Stimulated activated CD4-positive, alpha-beta T cell treated with anti-CD3 and anti-CD28 coated beads, Interleukin-2, amount 100 ng/mL, for 4 hours (primary cell): ENCODE data around the gene LCN9.
"Not testable (repeated sequence)": the region's sequence is repeated elsewhere in the genome, so short reads cannot be mapped to it uniquely, and the experiment has no call there.

ENCODE experiments used
- DNase-seq: peaks from one replicate; pipeline ENCODE4 v3.0.0-alpha.2; 2020; ENCODE audit warnings: low read depth

Gene LCN9

DNA sequence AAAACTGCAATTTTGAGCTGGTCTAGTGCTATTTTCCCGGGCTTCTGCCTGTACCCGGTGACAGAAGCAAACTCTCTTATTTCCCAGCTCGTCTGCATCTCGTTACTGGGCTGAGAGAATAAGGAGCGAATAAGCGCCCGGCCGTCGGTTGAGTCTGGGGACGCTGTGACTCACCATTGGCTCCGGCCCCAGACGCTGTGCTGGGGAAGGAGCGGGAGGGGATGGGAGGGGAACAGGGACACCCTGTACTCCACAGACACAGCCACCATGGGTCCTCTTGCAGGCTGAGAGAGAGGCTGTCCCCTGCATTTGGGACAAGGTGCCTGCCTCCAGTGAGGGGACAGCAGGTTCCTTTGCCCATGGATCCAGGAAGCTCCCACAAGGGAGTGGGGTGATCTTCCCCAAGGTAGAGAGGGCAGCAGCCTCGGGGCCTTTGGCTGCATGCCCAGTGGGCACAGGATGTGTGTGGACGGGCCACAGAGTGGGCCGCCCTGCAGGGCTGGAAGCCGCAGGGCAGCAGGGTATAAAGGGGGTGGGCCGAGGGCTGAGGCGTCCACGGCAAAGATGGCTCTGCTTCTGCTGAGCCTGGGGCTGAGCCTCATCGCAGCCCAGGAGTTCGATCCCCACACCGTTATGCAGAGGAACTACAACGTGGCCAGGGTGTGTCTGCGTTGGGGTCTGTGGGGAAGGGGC is at the start of gene LCN9:
Gene LCN9, plus strand, starts transcription at position 552 of the 693 bp plus-strand sequence. Its CDS starts 13 bp downstream, at position 565.
- DNase-seq: no peak

- no peak for DNase-seq
Measured at GRCh38 chr9:135613946-135614805, 48.9 kb upstream of the LCN9 start.

DNA sequence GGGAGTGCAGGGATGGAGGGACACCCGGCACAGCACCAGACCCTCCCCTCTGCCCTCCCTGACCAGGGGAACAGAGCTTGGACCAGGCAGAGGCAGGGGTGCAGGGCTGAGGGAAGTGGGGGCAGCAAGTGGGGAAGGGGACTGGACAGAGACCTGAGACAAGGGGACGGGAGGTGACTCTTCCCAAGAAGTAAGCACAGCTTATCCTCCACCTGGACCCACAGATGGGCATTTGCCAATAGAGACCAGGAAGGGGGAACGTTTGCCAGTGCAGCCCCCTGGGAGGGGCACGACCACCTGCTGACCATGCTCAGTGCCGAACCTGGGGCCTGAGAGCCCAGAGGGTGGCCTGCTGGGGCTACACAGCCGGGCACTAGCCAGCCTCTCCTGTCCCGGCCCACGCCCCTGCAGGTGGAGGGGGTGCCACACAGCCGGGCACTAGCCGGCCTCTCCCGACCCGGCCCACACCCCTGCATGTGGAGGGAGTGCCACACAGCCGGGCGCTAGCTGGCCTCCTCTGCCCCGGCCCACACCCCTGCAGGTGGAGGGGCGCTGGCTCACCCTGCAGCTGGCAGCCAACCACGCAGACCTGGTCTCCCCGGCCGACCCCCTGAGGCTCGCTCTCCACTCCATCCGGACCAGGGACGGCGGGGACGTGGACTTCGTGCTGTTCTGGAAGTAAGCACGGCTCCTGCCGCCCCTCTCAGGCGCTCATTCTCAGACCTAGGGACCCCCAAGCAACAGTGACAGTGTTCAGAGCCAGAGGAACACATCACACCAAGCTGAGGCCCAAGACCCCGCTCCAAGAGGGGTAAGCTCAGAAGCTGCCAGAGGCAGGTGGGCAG is 48.1 kb upstream of the LCN9 start:
- no peak for DNase-seq

DNA sequence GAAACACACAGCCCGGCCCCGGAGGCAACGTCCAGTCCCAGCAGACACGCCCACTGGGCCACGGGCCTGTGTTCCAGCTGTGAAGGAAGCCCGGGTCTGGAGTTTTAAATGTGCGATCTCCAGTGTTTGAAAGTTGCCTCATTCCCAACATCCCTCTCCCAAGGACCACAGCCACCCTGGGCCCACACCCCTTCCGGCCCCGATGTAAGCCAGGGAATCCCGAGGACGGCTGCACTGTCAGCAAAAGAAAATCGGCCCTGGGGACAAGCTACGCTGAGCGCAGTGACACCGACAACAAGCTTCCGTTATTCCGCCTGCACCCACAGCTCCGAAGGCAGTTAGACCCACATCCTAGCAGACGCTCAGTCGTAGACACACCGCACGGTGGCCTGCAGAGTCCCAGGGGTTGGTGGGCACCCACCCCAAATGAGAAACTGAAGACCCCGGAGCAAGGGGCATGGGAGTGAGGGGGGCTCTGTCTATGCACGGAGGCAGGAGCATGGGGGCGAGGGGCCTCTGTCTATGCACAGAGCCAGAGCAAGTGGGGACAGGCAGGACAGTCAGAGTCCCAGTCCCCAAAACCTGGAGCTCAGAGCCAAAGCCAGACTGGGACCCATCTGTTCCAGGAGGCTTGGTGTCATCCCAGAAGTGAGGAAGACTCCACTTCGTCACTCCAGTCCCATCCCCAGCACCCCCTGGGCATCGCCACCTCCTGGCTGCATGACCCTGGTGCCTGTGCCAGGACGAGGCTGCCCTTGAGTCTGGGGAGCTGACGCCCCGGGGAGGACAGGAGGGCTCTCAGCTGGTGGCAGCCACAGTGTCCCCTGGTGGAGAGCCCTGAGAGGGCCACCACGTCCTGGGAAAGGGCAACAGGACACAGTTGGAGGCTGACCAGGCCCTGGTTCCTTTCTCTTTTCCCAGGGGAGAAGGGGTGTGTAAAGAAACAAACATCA is 47.2 kb upstream of the LCN9 start:
- no peak for DNase-seq

- no peak for DNase-seq
Measured at GRCh38 chr9:135616619-135617537, 46.2 kb upstream of the LCN9 start.

DNA sequence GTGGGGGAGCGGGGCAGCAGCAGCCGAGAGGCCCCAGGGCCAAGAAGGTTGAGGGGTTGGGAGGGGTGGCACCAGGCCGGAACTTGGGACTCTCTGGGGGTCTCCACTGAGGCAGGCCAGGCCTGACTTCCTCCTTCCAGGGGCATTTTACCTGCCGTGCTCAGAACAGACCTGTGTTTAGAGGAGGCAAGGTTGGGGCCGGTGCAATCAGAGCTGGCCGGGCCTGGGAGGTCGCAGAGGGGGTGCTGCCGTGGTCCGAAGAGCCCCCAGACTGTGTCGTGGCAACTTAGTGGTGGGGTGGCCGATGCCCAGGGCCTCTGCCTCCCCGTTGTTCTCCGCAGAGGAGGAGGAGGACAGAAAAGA is 45.6 kb upstream of the LCN9 start:
- DNase-seq: no peak

GRCh38 chr9:135617991-135618411 is 45.1 kb upstream of the LCN9 start:
- no peak for DNase-seq

DNA sequence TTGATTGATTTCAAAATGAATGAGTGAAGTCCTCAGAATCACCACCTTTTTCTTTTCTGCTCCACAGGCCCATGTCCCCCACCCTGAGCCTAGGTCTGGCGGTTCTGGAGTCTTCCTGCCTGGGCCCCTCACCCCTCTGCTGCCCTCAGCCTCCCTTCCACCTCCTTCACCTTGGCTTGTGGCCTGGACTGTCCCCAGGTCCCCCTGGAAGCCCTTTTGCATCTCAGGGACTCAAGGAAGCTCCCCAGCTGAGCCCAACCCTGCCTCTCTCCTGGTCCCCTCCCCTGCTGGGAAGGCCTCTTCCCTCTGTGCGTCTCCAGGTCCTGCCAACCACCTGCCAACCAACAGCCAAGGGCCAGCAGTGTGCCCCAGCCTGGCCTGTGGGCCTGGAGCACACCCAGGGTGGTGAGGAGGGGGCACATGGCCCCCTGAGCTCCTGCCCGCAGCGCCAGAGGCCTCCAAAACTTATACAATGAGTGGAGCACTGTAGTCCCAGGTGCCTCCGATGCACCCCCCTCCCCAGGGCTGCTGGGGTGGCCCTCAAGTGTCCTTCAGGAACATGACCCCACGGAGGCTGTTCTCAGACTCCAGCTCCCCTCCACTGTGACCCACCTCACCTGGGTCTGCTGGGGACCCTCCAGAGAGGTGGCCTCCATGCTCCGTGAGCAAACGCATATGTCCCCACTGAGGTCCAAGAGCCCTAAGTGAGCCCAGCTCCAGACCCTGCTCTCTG is 44.1 kb upstream of the LCN9 start:
- no peak for DNase-seq

- DNase-seq: no peak
Measured at GRCh38 chr9:135619599-135619886, 43.6 kb upstream of the LCN9 start.

GRCh38 chr9:135620558-135620957 is 42.6 kb upstream of the LCN9 start:
- no peak for DNase-seq

DNA sequence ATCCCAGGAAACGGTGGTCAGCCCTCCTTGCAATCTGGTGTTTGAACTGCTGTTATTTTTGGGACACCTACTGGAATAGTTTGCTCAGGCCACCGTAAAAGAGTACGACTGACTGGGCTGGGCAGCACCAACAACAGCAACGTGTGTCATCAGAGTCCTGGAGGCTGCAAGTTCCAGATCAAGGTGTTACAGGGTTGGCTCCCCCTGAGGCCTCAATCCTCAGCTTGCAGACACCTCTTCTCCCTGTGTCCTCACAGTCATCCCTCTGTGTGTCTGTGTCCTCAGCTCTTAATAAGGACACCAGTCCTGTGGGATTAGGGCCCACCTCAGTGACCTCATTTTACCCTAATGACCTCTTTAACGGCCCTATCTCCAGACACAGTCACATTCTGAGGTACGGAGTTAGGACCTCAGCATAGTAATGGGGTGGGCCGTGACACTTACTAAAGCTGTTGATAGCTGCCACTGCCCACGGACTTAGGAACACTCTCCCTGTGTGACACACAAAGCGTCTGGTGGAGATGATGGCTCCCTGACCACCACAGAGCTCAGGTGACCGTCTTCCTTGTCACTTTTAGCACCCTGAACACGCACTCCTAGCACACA is 40.6 kb upstream of the LCN9 start:
- DNase-seq: no peak

DNA sequence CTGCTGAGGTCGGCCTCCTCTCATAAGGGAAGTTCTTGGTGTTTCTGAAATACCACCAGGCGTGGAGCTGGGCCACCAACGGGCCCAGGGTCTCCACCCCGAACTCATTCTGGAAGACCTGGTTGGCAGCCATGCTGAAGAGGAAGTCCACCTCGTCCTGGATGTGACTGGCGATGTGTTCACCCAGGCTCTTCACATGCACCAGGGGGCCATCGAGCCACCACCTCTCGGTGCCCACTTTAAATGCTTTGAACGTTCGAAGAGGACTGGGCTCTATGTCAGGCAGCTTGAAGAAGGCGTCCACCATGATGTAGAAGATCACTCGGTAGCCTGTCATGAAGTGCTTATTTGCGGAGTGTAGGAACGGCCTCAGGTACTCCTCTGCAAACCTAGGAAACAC is 38.8 kb upstream of the LCN9 start:
- no peak for DNase-seq

DNA sequence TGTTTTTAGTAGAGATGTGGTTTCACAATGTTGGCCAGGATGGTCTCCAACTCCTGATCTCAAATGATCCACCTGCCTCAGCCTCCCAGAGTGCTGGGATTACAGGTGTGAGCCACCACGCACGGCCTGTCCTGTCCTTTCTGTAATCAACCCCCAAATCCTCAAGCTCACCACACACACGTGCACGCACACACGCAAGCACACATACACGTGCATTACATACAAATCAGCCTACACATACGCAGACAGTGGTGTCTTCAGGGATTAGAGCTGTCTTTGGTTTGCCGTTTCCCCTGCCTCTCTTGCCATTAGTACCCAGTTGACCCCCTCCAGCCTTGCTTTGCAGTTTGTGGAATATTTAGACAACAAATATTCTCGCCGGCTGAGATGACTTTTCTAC is 30.3 kb upstream of the LCN9 start:
- no peak for DNase-seq

DNA sequence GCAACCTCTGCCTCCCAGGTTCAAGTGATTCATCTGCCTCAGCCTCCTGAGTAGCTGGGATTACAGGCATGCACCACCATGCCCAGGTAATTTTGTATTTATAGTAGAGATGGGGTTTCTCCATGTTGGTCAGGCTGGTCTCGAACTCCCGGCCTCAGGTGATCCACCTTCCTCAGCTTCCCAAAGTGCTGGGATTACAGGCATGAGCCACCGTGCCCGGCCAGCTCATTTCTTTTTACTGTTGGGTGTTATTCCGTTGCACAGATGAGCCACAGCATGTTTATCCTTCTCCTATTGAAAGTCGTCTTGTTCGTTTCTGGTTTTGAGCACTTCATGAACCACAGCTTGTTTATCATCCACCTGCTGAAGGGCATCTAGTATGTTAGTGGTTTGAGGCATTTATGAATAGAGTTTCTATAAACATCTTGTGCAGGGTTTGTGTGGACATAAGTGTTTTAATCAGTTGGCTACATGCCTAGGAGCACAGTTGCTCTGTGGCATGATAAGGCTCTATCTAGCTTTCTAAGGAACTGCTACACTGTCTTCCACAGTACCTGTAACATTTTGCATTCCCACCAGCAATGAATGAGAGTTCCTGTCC is 26.1 kb upstream of the LCN9 start:
- not testable (repeated sequence) for DNase-seq

GRCh38 chr9:135639196-135639595 is 23.9 kb upstream of the LCN9 start, which contains the start of gene GLT6D1:
Gene GLT6D1 (minus strand): TSS chr9:135639540. CDS start chr9:135639187, 353 bp downstream.
- DNase-seq: no peak

DNA sequence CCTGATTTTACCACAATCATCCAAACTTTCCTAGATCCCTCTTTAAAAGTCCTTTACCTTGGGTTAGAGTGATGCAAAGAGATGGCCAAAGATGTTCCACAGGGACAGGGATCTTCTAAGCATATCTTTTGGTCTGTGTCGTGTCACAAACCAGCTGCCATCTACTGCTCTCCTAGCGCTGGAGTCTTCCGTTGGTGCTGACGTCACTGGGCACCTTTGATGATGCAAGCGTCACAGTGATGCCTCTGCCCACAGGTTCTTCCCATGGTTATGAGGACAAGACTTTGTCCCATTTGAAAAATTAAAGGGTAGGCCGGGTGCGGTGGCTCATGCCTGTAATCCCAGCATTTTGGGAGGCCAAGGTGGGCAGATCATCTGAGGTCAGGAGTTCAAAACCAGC is 22.1 kb upstream of the LCN9 start:
- DNase-seq: no peak

GRCh38 chr9:135641745-135642144 is 21.4 kb upstream of the LCN9 start:
- no peak for DNase-seq

DNA sequence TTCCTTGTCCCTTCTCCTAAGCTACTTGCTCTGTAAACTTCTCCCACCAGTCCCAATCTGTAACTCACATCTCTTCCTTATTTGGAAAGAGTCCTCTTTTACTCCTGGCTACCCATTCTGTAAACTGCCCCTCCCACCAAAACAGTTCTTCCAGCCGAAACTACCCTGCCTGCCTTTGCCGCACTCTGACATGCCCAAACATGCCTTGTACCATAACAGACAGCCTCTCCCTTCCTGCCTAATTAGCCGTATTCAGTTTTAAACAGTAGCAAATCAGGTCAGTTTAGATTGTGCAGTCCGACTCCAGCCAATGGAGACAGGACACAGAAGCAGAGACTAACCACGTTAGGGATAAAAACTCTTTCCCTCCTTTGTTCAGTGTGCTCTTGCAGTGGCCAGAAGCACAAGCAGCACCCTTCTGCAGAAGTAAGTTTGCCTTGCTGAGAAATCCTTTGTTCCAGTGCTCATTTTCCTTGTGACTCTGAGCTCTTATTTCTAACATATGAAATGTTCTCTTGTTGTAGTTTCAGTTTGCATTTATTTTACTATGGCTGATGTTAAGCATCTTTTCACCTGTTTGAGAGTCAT is 18.4 kb upstream of the LCN9 start:
- DNase-seq: no peak
